ENCODE data around the gene ADGRE2.

ADGRE2 gene

GRCh38 chr19:14746886-14747285 is 31.5 kb downstream of the ADGRE2 start:
- no peaks in the 10 kb centered on the region for H3K4me1 Mint-ChIP-seq (ENCODE audit: low read depth)
- no peak overlapping the region for H3K27ac Mint-ChIP-seq
- H3K9me3 Mint-ChIP-seq: no peaks in the 10 kb centered on the region
- no peaks in the 10 kb centered on the region for H3K27me3 Mint-ChIP-seq (ENCODE audit: low read depth)
- H3K4me3 Mint-ChIP-seq: no peak overlapping the region
- no peaks in the 10 kb centered on the region for H3K36me3 Mint-ChIP-seq (ENCODE audit: low read depth)
- no peak for DNase-seq (ENCODE audit: low spot score)

- H3K9me3 Mint-ChIP-seq: peaks cover 2% of the 10 kb centered on the region
- no peak for DNase-seq (ENCODE audit: low spot score)
- H3K27me3 Mint-ChIP-seq (ENCODE audit: low read depth): no peaks in the 10 kb centered on the region
- no peak overlapping the region for H3K4me3 Mint-ChIP-seq
- H3K27ac Mint-ChIP-seq: no peak overlapping the region
- H3K4me1 Mint-ChIP-seq (ENCODE audit: low read depth): no peaks in the 10 kb centered on the region
- no peaks in the 10 kb centered on the region for H3K36me3 Mint-ChIP-seq (ENCODE audit: low read depth)
Observed at GRCh38 chr19:14735915-14736314, 42.4 kb downstream of the ADGRE2 start.

DNA sequence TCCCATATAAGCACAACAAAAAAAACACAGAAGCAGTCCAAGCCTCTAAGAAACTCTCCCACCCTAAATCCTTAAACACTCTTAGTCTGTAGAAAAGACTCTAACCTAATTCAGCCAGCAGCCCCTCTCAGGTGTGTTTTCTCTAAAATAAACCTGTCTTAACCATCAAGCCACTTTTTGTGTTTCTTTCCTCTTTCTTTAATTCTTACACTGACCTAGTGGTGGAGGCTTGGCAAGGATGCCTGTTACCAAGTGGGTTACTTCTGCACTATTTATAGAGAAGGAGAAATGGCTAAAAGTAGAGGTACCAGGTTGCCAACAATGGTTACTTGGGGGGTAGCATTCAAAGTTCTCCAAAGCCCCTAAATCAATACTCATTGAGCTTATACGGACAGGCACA is 44.8 kb downstream of the ADGRE2 start:
- DNase-seq (ENCODE audit: low spot score): no peak
- Mint-ChIP-seq H3K27me3 (ENCODE audit: low read depth) (no peaks in the 10 kb centered on the region), H3K27ac (no peak overlapping the region), H3K36me3 (ENCODE audit: low read depth) (no peaks in the 10 kb centered on the region), H3K4me3 (no peak overlapping the region), H3K9me3 (peaks cover 14% of the 10 kb centered on the region), H3K4me1 (ENCODE audit: low read depth) (no peaks in the 10 kb centered on the region)

GRCh38 chr19:14732510-14732909 is 45.9 kb downstream of the ADGRE2 start:
- peaks cover 14% of the 10 kb centered on the region for H3K9me3 Mint-ChIP-seq
- no peak overlapping the region for H3K4me3 Mint-ChIP-seq
- H3K27me3 Mint-ChIP-seq (ENCODE audit: low read depth): no peaks in the 10 kb centered on the region
- no peaks in the 10 kb centered on the region for H3K4me1 Mint-ChIP-seq (ENCODE audit: low read depth)
- no peaks in the 10 kb centered on the region for H3K36me3 Mint-ChIP-seq (ENCODE audit: low read depth)
- no peak for DNase-seq (ENCODE audit: low spot score)
- no peak overlapping the region for H3K27ac Mint-ChIP-seq

GRCh38 chr19:14731200-14731599 is 47.2 kb downstream of the ADGRE2 start:
- Mint-ChIP-seq H3K9me3 (peaks cover 20% of the 10 kb centered on the region), H3K4me3 (no peak overlapping the region), H3K4me1 (ENCODE audit: low read depth) (no peaks in the 10 kb centered on the region), H3K27me3 (ENCODE audit: low read depth) (no peaks in the 10 kb centered on the region), H3K27ac (no peak overlapping the region), H3K36me3 (ENCODE audit: low read depth) (no peaks in the 10 kb centered on the region)
- DNase-seq (ENCODE audit: low spot score): no peak

DNA sequence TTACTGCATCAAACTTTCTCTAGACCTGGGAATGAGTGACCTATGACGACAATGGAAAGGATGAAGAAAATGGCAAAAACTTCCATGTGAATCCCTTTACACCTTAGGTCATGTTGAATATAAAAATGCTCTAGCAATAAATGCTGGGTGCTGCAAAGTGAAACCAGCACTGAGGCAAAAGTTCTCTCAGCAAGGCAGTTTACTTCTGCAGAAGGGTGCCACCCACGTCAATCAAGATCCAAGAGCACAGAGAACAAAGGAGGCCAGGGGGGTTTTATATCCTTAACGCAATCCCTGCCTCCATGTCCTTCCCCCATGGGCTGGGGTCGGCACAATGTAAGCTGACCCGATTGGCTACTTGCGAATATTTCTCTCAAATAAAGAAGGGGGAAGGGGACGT is 49.8 kb downstream of the ADGRE2 start:
- H3K27me3 Mint-ChIP-seq (ENCODE audit: low read depth): no peaks in the 10 kb centered on the region
- H3K9me3 Mint-ChIP-seq: peaks cover 31% of the 10 kb centered on the region
- DNase-seq (ENCODE audit: low spot score): no peak
- H3K36me3 Mint-ChIP-seq (ENCODE audit: low read depth): no peaks in the 10 kb centered on the region
- H3K4me3 Mint-ChIP-seq: no peak overlapping the region
- H3K4me1 Mint-ChIP-seq (ENCODE audit: low read depth): no peaks in the 10 kb centered on the region
- no peak overlapping the region for H3K27ac Mint-ChIP-seq

DNA sequence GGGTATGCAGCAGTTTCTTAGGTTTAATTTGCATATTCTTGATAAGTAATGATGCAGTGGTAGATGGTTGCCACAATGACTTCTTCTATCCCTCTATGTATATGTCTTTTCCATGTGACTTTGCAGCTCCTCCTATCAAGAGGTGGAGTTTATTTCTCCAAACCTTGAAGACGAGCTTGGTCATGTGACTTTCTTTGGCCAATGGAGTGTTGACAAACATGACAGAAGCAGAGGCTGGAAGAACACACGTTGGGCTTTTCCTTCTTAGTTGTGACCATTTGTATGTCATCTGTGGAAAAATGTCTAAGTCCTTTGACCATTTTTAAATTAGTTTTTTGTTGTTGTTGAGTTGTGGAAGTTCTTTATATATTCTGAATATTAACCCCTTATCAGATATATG is 56.2 kb downstream of the ADGRE2 start:
- Mint-ChIP-seq H3K36me3 (ENCODE audit: low read depth) (peaks cover 29% of the 10 kb centered on the region), H3K4me1 (ENCODE audit: low read depth) (no peaks in the 10 kb centered on the region), H3K4me3 (no peak overlapping the region)

GRCh38 chr19:14719162-14719561 is 59.2 kb downstream of the ADGRE2 start:
- peaks cover 58% of the 10 kb centered on the region for H3K36me3 Mint-ChIP-seq (ENCODE audit: low read depth)
- no peaks in the 10 kb centered on the region for H3K4me1 Mint-ChIP-seq (ENCODE audit: low read depth)
- no peak overlapping the region for H3K4me3 Mint-ChIP-seq
- H3K9me3 Mint-ChIP-seq: peaks cover 78% of the 10 kb centered on the region
- H3K27ac Mint-ChIP-seq: no peak overlapping the region
- no peak for DNase-seq (ENCODE audit: low spot score)
- no peaks in the 10 kb centered on the region for H3K27me3 Mint-ChIP-seq (ENCODE audit: low read depth)

More for the DNA sequence above, 56.2 kb downstream of the ADGRE2 start:
- Mint-ChIP-seq H3K9me3 (peaks cover 72% of the 10 kb centered on the region), H3K27me3 (ENCODE audit: low read depth) (no peaks in the 10 kb centered on the region), H3K27ac (no peak overlapping the region)
- DNase-seq (ENCODE audit: low spot score): no peak

GRCh38 chr19:14718522-14719116 is 59.7 kb downstream of the ADGRE2 start:
- no peak overlapping the region for H3K27ac Mint-ChIP-seq
- no peak overlapping the region for H3K4me3 Mint-ChIP-seq
- H3K27me3 Mint-ChIP-seq (ENCODE audit: low read depth): no peaks in the 10 kb centered on the region
- H3K36me3 Mint-ChIP-seq (ENCODE audit: low read depth): peaks cover 63% of the 10 kb centered on the region
- H3K4me1 Mint-ChIP-seq (ENCODE audit: low read depth): no peaks in the 10 kb centered on the region
- H3K9me3 Mint-ChIP-seq: peaks cover 83% of the 10 kb centered on the region
- no peak for DNase-seq (ENCODE audit: low spot score)

- H3K27ac Mint-ChIP-seq: no peak overlapping the region
- DNase-seq (ENCODE audit: low spot score): no peak
- peaks cover 78% of the 10 kb centered on the region for H3K36me3 Mint-ChIP-seq (ENCODE audit: low read depth)
- no peaks in the 10 kb centered on the region for H3K27me3 Mint-ChIP-seq (ENCODE audit: low read depth)
- no peak overlapping the region for H3K4me3 Mint-ChIP-seq
- no peaks in the 10 kb centered on the region for H3K4me1 Mint-ChIP-seq (ENCODE audit: low read depth)
- peaks cover 69% of the 10 kb centered on the region for H3K9me3 Mint-ChIP-seq
Observed at GRCh38 chr19:14715841-14716240, 62.5 kb downstream of the ADGRE2 start.

DNA sequence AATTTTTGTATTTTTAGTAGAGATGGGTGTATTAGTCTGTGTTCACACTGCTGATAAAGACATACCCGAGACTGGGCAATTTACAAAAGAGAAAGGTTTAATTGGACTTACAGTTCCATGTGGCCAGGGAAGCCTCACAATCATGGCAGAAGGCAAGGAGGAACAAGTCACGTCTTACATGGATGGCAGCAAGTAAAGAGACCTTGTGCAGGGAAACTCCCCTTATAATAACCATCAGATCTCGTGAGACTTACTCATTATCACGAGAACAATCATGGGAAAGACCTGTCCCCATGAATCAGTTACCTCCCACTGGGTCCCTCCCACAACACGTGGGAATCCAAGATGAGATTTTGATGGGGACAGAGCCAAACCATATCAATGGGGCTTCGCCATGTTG is 73.9 kb downstream of the ADGRE2 start:
- H3K4me3 Mint-ChIP-seq: no peak overlapping the region
- H3K9me3 Mint-ChIP-seq: peaks cover 5% of the 10 kb centered on the region
- DNase-seq (ENCODE audit: low spot score): no peak
- H3K4me1 Mint-ChIP-seq (ENCODE audit: low read depth): no peaks in the 10 kb centered on the region
- H3K27me3 Mint-ChIP-seq (ENCODE audit: low read depth): no peaks in the 10 kb centered on the region
- H3K27ac Mint-ChIP-seq: no peak overlapping the region
- H3K36me3 Mint-ChIP-seq (ENCODE audit: low read depth): peaks cover 55% of the 10 kb centered on the region

DNA sequence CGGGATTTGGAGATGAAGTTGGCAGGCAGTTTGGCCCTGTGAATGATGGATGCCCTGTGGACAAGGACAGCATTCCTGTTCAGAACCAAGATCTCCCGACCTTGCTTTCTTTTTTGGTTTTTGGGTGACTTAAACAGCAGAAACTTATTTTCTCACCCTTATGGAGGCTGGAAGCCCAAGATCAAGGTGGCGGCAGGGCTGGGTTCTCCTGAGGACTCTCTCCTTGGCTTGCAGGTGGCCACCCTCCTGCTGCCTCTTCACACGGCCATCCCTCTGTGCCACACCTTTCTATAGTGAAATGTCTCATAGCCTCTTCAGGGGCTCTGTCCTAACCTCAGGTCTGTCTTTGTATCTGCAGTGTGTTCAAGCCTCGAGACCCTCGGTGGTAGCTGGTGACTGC is 74.5 kb downstream of the ADGRE2 start:
- H3K4me3 Mint-ChIP-seq: no peak overlapping the region
- H3K27me3 Mint-ChIP-seq (ENCODE audit: low read depth): no peaks in the 10 kb centered on the region
- H3K36me3 Mint-ChIP-seq (ENCODE audit: low read depth): peaks cover 49% of the 10 kb centered on the region
- H3K4me1 Mint-ChIP-seq (ENCODE audit: low read depth): no peaks in the 10 kb centered on the region
- H3K9me3 Mint-ChIP-seq: peaks cover 1% of the 10 kb centered on the region
- no peak overlapping the region for H3K27ac Mint-ChIP-seq
- no peak for DNase-seq (ENCODE audit: low spot score)

DNA sequence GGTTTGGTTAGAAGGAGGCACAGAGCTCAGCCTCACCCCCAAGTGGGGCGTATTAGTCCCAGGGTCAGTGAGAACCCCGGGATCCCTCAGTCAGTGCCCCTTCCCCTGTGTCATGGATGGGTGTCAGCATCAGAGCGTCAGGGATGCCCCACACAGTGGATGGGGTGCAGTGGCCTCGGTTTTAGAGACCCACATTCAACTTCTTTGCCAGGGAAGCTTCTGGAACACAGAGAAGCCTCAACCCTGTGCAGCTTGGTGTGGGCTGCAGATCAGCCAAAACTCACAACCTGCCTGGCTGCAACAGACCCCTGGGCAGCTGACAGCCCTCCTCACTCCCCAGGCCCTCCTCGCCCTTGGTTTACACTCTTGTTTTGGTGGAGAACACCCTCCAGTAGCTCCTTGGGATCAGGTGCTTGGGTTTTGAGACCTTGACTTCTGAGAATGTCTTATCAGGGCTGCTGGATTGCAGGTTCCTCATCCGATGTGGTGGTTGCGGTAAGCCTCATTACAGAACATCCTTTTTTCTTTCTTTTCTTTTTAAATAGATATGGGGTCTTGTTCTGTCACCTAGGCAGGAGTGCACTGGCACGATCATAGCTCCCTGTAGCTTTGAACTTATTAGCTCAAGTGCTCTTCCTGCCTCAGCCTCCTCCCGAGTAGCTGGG is 77.5 kb downstream of the ADGRE2 start:
- H3K27ac Mint-ChIP-seq: no peak overlapping the region
- no peaks in the 10 kb centered on the region for H3K4me1 Mint-ChIP-seq (ENCODE audit: low read depth)
- peaks cover 40% of the 10 kb centered on the region for H3K36me3 Mint-ChIP-seq (ENCODE audit: low read depth)
- DNase-seq (ENCODE audit: low spot score): no peak
- H3K4me3 Mint-ChIP-seq: no peak overlapping the region
- no peaks in the 10 kb centered on the region for H3K9me3 Mint-ChIP-seq
- H3K27me3 Mint-ChIP-seq (ENCODE audit: low read depth): no peaks in the 10 kb centered on the region

GRCh38 chr19:14699641-14700040 is 78.7 kb downstream of the ADGRE2 start:
- Mint-ChIP-seq H3K4me1 (ENCODE audit: low read depth) (no peaks in the 10 kb centered on the region), H3K36me3 (ENCODE audit: low read depth) (peaks cover 38% of the 10 kb centered on the region), H3K9me3 (no peaks in the 10 kb centered on the region), H3K27me3 (ENCODE audit: low read depth) (no peaks in the 10 kb centered on the region), H3K27ac (no peak overlapping the region), H3K4me3 (no peak overlapping the region)
- no peak for DNase-seq (ENCODE audit: low spot score)

GRCh38 chr19:14695471-14695870 is 82.9 kb downstream of the ADGRE2 start:
- DNase-seq (ENCODE audit: low spot score): no peak
- no peaks in the 10 kb centered on the region for H3K27me3 Mint-ChIP-seq (ENCODE audit: low read depth)
- H3K9me3 Mint-ChIP-seq: no peaks in the 10 kb centered on the region
- H3K4me3 Mint-ChIP-seq: no peak overlapping the region
- H3K27ac Mint-ChIP-seq: no peak overlapping the region
- peaks cover 15% of the 10 kb centered on the region for H3K36me3 Mint-ChIP-seq (ENCODE audit: low read depth)
- H3K4me1 Mint-ChIP-seq (ENCODE audit: low read depth): peaks cover 8% of the 10 kb centered on the region

All from T-helper 2 cell treated with Interferon-gamma antibody and Interleukin-4, amounts not matched to agents 5 μg/mL and 100 μg/mL, for 36 hours (primary cell).